Rectal smooth muscle tissue (tissue), 1 donor: ENCODE results near the gene SHROOM3.

Source experiments
- H3K27ac ChIP-seq: one replicate; pipeline ENCODE4 v1.7.0; 2013; ENCODE audit warnings: low read depth, low read length, inconsistent platforms
- H3K27me3 ChIP-seq: one replicate; pipeline ENCODE4 v1.7.0; 2013; ENCODE audit warnings: low read length; ENCODE audit not compliant: control insufficient read depth, insufficient read depth
- H3K36me3 ChIP-seq: one replicate; pipeline ENCODE4 v1.7.0; 2013; ENCODE audit warnings: low read length; ENCODE audit not compliant: control insufficient read depth, insufficient read depth
- H3K4me1 ChIP-seq: one replicate; pipeline ENCODE4 v1.7.0; 2013; ENCODE audit warnings: low read length; ENCODE audit not compliant: control insufficient read depth, insufficient read depth
- H3K4me3 ChIP-seq: one replicate; pipeline ENCODE4 v1.7.0; 2013; ENCODE audit warnings: low read length
- H3K9ac ChIP-seq: one replicate; pipeline ENCODE4 v1.7.0; 2013; ENCODE audit warnings: low read length

Gene SHROOM3

DNA sequence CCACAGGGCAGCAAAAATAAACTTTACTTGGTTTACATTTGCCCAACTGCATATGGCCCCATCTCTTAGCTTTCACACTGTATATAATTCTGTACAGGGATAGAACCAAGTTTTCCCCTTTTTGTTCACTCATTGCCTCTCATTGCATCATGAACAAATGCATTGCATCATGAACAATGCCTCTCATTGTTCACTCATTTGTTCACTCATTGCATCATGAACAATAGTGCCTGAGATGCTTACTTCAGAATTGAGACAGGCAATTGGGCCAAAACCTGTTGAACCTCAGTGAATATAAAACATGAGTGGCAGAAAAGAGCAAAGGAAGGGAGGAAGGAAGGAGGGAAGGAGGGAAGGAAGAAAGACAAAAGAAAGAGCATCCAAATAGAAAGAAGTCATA is 364.7 kb downstream of the SHROOM3 start:
- Histone ChIP-seq H3K27ac (no peak overlapping the region), H3K36me3 (no peaks in the 10 kb centered on the region), H3K27me3 (no peaks in the 10 kb centered on the region), H3K4me3 (no peak overlapping the region), H3K9ac (no peak overlapping the region), H3K4me1 (no peaks in the 10 kb centered on the region)

DNA sequence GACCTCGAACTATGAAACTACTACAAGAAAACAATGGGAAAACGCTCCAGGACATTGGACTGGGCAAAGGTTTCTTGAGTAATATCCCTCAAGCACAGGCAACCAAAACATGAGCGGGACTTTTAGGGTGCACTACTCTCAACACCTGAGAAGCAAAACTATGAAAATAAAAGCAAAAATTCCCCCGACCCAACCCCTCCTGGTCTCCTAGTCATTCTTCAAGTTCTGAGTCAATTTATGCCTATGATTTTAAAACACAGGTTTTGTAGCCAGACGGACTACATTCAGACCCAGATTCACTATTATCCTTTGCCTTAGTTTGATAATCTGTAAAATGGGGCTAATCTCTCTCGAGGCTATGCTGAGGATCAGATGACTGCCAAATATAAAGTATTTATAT is 365.9 kb downstream of the SHROOM3 start:
- Histone ChIP-seq H3K27me3 (no peaks in the 10 kb centered on the region), H3K9ac (no peak overlapping the region), H3K4me1 (no peaks in the 10 kb centered on the region), H3K36me3 (no peaks in the 10 kb centered on the region), H3K27ac (no peak overlapping the region), H3K4me3 (no peak overlapping the region)

DNA sequence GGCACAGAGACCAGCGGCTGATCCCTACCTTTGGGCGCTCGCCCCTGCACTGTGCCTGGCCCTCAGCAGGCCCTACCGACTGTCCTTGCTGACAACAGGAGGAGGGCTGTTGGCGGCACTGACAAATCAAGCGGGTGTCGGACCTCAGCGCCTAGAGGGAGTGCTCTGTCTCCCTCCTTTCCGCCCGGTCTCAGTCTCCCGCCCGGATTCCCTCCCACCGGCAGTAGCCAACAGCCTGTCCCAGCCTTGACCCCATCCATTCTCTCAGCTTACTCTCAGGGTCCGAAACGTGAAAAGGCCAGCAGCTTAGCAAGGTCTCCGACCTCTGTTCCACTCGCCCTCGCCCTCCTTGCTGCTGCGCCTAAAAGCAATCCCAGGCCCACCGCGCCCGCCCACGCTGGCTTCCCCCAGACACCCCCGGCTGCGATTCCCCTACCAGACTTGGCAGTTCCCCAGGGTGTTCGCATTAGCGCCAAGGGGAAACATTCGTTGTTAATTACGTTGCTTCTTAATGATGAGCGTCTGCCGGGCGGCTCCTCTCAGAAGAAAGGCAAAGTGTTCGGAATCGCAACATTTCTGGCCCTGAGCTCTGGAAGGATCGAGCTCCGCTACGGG is 366.7 kb downstream of the SHROOM3 start:
- Histone ChIP-seq H3K4me3 (no peak overlapping the region), H3K4me1 (no peaks in the 10 kb centered on the region), H3K27me3 (no peaks in the 10 kb centered on the region), H3K27ac (no peak overlapping the region), H3K36me3 (no peaks in the 10 kb centered on the region), H3K9ac (no peak overlapping the region)

DNA sequence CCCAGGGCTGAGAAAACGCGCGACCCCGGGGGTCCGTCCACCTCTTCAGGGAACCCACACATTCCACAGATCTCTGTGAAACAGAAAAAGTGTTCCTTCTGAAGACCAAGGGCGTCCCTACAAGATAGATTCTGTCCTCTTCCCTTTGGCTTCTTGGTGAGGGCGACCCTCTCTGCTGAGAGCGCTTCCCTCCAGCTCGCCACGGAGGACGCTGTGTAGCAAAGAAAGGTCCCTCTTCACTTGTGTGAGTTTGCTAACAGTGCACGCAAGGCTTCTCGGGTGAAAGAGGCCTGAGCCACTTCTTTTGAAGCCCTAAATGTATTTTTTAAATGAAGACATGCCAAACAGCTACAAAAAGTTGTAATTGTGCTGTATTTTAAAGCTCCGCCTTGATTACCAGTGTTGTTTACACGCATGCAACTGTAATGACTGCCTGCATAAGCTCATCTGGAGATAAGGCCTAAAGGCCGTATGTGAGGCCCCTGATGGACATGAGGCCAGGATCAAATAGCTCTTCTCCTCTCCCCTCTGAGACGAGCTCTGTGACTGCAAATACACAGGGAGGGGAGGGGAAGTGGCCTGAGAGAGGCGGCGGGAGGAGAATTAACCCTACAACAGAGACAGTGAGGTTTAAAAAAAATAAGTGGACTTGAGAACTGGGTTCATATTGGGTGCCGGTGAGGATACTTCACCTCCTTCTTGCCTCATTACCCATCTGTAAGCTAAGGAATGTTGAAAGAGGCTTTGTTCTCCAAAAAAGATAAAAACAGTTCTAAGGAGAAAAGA is 367.4 kb downstream of the SHROOM3 start:
- H3K36me3 ChIP-seq: no peaks in the 10 kb centered on the region
- no peaks in the 10 kb centered on the region for H3K4me1 ChIP-seq
- no peak overlapping the region for H3K4me3 ChIP-seq
- no peak overlapping the region for H3K9ac ChIP-seq
- no peaks in the 10 kb centered on the region for H3K27me3 ChIP-seq
- H3K27ac ChIP-seq: no peak overlapping the region

DNA sequence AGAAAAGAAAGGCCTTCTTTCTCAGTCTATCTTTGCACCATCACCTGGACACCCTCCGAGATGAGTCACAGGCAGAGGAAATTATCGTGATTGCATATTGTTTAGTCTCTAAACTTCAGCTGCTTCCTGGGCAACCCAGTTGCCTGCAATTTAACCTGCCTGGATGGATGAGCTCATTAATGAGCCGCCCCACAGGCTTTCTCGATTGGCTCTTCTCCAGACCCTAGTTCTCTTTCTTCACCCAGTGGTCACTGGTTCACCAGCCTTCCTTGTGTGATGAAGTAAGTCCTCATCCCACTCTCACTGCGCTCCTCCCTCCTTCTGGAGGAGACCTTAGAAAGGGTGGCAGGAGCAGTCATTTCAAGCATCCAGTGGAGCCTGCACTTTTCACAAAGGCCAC is 368.5 kb downstream of the SHROOM3 start:
- Histone ChIP-seq H3K27ac (no peak overlapping the region), H3K36me3 (no peaks in the 10 kb centered on the region), H3K27me3 (no peaks in the 10 kb centered on the region), H3K4me1 (no peaks in the 10 kb centered on the region), H3K9ac (no peak overlapping the region), H3K4me3 (no peak overlapping the region)

DNA sequence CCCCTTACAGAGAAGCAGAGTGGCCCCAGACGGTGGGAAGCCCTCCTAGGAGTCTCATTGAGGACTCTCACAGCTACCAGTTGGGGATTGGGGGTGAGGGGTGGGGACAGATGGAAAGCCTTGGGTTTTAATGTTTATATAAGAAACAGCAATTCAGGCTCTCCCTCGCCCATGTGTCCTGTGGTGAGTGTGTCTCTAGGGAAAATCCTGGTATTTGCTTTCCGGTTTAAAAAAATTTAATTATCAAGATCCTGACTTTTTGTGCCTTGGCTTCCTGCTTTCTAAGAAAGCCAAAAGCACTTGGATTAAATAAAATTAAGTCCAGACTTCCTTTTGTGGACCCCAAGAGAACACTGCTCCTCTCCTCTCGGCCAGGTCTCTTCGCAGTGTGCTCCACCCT is 369.1 kb downstream of the SHROOM3 start:
- no peaks in the 10 kb centered on the region for H3K36me3 ChIP-seq
- H3K27me3 ChIP-seq: no peaks in the 10 kb centered on the region
- no peaks in the 10 kb centered on the region for H3K4me1 ChIP-seq
- H3K27ac ChIP-seq: no peak overlapping the region
- no peak overlapping the region for H3K4me3 ChIP-seq
- H3K9ac ChIP-seq: no peak overlapping the region

DNA sequence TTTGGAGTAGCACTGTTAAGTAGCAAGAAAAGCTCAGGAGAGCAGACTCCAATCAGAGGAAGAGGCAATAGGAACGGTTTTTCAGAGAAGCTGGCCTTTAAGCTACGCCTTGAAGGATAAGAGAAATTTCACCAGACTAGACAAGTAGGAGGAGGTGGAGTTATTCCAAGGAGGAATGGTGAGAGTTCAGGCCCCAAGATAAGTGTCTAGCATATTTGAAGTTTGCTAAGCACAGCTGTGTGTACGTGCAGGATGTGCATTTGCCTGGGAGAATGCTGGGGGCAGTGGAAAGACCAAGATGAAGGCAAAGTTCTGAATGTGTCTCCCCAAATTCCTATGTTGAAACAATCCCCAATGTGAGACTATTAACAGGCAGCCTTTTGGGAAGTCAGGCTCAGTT is 371.3 kb downstream of the SHROOM3 start:
- Histone ChIP-seq H3K27ac (no peak overlapping the region), H3K27me3 (no peaks in the 10 kb centered on the region), H3K9ac (no peak overlapping the region), H3K4me1 (no peaks in the 10 kb centered on the region), H3K4me3 (no peak overlapping the region), H3K36me3 (no peaks in the 10 kb centered on the region)

DNA sequence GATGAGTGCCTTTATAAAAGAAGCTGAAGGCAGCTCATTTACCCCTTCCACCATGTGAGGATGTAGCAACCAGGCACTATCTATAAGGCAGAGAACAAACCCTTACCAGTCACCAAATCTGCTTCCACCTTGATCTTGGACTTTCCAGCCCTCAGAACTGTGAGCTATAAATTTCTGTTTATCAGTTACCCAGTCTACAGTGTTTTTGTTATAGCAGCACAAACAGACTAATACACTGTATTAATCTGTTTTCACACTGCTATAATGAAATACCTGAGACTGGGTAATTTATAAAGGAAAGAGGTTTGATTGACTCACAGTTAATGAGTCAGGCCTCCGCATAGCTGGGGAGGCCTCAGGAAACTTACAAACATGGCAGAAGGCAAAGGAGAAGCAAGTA is 371.7 kb downstream of the SHROOM3 start:
- Histone ChIP-seq H3K4me1 (no peaks in the 10 kb centered on the region), H3K36me3 (no peaks in the 10 kb centered on the region), H3K9ac (no peak overlapping the region), H3K27ac (no peak overlapping the region), H3K27me3 (no peaks in the 10 kb centered on the region), H3K4me3 (no peak overlapping the region)

DNA sequence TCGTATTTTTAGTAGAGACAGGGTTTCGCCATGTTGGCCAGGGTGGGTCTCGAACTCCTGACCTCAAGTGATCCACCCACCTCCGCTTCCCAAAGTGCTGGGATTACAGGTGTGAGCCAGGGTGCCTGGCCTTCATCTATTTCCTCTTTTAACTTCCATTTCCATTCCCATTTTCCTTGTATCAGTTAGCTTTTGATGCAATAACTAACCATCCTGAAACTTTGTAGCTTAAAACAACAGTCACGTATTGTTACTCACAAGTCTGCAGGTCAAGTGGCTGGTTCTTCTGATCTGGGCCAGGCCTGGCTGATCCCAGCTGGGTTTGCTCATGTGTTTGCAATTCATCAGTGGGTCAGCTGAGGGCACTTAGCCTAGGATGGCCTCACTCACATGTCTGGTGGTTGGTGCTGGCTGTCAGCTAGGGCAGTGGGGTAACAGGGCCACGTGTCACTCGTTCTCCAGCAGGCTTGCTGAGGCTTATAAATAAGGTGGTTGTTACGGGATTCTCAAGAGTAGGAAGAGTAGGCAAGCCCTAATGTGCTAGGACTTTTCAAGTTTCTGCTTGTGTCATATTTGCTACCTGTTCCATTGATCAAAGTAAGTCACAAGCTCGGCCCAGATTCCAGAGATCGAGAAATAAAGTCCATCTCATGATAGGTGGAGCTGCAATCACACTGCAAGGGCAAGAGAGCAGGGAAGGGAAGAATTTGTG is 374.7 kb downstream of the SHROOM3 start:
- Histone ChIP-seq H3K4me1 (no peaks in the 10 kb centered on the region), H3K36me3 (no peaks in the 10 kb centered on the region), H3K27ac (no peak overlapping the region), H3K9ac (no peak overlapping the region), H3K4me3 (no peak overlapping the region), H3K27me3 (no peaks in the 10 kb centered on the region)

DNA sequence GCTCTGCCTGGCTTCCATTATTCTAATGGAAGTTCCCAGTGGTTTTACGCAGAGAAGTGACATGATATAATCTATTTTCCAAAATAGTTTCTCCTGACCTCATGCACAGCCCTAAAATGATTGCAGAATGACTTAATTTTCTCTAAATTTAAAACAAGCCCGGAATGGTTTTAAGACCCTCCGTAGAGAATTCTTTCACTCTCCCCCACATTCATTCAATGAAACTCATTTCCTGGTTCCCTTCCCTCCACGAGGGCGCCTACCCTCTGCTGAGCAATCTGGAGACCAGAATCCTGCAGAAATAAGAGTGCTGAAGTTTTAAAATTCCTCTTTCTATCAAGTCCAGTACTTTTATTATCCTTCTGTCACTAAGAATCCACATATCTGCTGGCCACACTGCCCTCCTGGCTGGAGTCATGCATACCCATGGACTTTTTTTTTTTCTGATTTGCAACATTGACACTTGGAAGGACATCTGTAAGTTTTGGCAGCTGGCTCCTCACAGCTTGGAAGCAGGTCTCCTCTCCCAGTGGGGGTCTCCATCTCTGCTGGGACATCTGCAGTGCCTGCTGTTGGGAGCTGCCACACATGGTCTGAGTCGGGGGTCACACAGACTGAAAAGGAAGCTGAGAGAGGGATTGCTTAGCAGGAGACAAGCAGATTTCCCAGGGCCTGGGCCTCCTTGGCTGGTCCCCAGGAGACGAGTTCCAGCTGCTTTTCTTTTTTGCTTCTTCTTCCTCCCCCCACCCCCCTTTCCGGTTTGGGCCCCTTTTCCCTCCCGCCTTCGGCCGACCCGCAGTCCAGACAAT is 376.8 kb downstream of the SHROOM3 start:
- no peak overlapping the region for H3K4me3 ChIP-seq
- H3K4me1 ChIP-seq: no peaks in the 10 kb centered on the region
- no peaks in the 10 kb centered on the region for H3K36me3 ChIP-seq
- no peak overlapping the region for H3K27ac ChIP-seq
- H3K9ac ChIP-seq: no peak overlapping the region
- H3K27me3 ChIP-seq: no peaks in the 10 kb centered on the region

DNA sequence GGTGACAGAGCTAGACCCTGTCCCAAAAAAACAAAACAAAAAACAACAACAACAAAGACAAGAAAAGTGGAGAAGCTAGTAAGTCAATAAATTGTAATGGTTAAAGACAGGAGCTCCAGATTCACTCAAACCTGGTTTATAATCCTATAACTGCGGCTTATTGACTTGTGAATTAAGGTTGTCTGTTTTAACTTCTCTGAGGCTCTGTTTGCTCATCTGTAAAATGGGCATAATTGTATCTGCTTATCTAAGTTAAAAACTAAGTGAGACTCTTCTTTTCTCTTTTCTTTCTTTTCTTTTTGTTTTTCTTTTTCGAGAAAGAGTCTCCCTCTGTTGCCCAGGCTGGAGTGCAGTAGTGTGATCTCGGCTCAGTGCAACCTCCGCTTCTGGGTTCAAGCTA is 378.0 kb downstream of the SHROOM3 start:
- H3K4me1 ChIP-seq: no peaks in the 10 kb centered on the region
- H3K27me3 ChIP-seq: no peaks in the 10 kb centered on the region
- no peak overlapping the region for H3K4me3 ChIP-seq
- no peaks in the 10 kb centered on the region for H3K36me3 ChIP-seq
- H3K27ac ChIP-seq: no peak overlapping the region
- H3K9ac ChIP-seq: no peak overlapping the region

DNA sequence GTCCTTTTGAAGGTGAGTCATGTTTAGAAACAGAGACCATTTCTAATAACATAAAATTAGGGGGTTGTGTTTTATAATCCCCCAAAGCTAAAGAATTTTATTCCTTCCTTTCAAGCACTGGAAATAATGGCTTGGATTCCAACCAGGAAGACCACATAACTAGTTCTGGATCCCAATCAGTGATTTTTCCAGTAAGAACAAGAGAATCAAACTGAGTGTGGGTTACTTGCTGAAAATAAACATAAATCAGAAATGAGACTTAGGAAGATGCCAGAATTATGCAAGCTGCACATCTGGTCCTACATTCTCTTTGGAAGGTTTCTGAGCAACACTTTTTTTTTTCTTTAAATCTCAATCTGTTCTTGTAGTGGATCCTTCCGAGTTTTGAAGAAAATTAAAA is 386.6 kb downstream of the SHROOM3 start:
- Histone ChIP-seq H3K27ac (no peak overlapping the region), H3K4me1 (no peaks in the 10 kb centered on the region), H3K4me3 (no peak overlapping the region), H3K9ac (no peak overlapping the region), H3K27me3 (no peaks in the 10 kb centered on the region), H3K36me3 (no peaks in the 10 kb centered on the region)
